Loucy (cell line): ENCODE results near the gene SMIM14.

ENCODE experiments used
- H2AFZ ChIP-seq: fragments of 200-600 bp; sonication (generic); 2 replicates; pipeline ENCODE4 v1.6.0; 2016; ENCODE audit warnings: antibody characterized with exemption, mild to moderate bottlenecking, low read length, moderate library complexity
- H3F3A ChIP-seq: fragments of 200-600 bp; 2 replicates; pipeline ENCODE4 v1.6.0; 2016; ENCODE audit warnings: antibody characterized with exemption, low read depth, mild to moderate bottlenecking
- H3K27me3 ChIP-seq: fragments of 200-600 bp; sonication (generic); 2 replicates; pipeline ENCODE4 v1.6.1; 2014; ENCODE audit warnings: low read length, mild to moderate bottlenecking; ENCODE audit not compliant: insufficient read depth, poor library complexity, severe bottlenecking
- H3K36me3 ChIP-seq: fragments of 200-600 bp; sonication (generic); 2 replicates; pipeline ENCODE4 v1.6.1; 2016; ENCODE audit warnings: low read length; ENCODE audit not compliant: insufficient read depth
- H3K4me1 ChIP-seq: fragments of 200-600 bp; sonication (generic); 2 replicates; pipeline ENCODE4 v1.5.1; 2014; ENCODE audit warnings: low read length, mild to moderate bottlenecking; ENCODE audit not compliant: insufficient read depth, poor library complexity, severe bottlenecking
- H3K4me2 ChIP-seq: fragments of 200-600 bp; sonication (generic); 2 replicates; pipeline ENCODE4 v1.6.0; 2014; ENCODE audit warnings: antibody characterized with exemption, low read length, low read depth, mild to moderate bottlenecking; ENCODE audit not compliant: poor library complexity, severe bottlenecking
- H3K4me3 ChIP-seq: fragments of 200-600 bp; sonication (generic); 2 replicates; pipeline ENCODE4 v1.5.1; 2014; ENCODE audit warnings: low read length, mild to moderate bottlenecking, mixed read lengths; ENCODE audit not compliant: poor library complexity, severe bottlenecking
- H3K79me2 ChIP-seq: fragments of 200-600 bp; sonication (generic); 2 replicates; pipeline ENCODE4 v1.6.1; 2014; ENCODE audit warnings: low read length; ENCODE audit not compliant: insufficient read depth
- H3K9ac ChIP-seq: fragments of 200-600 bp; sonication (generic); 2 replicates; pipeline ENCODE4 v1.6.0; 2014; ENCODE audit warnings: mild to moderate bottlenecking, low read depth, low read length, moderate library complexity; ENCODE audit not compliant: poor library complexity, severe bottlenecking
- H3K9me2 ChIP-seq: fragments of 200-600 bp; sonication (generic); replicated peaks from 2 replicates; pipeline ENCODE4 v1.6.1; 2016; ENCODE audit warnings: low read depth, low read length, mixed read lengths
- H3K9me3 ChIP-seq: fragments of 200-600 bp; sonication (generic); 2 replicates; pipeline ENCODE4 v1.6.1; 2014; ENCODE audit warnings: mild to moderate bottlenecking, antibody characterized with exemption, low read length, low read depth; ENCODE audit not compliant: insufficient read depth
- H4K20me1 ChIP-seq: fragments of 200-600 bp; sonication (generic); 2 replicates; pipeline ENCODE4 v1.6.0; 2014; ENCODE audit warnings: antibody characterized with exemption, low read length, mild to moderate bottlenecking; ENCODE audit not compliant: insufficient read depth, poor library complexity, severe bottlenecking
- CTCF ChIP-seq: fragments of 200-600 bp; sonication (generic); conservative IDR thresholded peaks from 2 replicates; pipeline ENCODE4 v1.5.1; 2014; ENCODE audit warnings: mild to moderate bottlenecking, antibody characterized with exemption, low read length
- EZH2phosphoT487 ChIP-seq: fragments of 200-600 bp; IDR thresholded peaks from 2 replicates; pipeline ENCODE4 v1.6.1; 2018; ENCODE audit warnings: antibody characterized with exemption, mild to moderate bottlenecking, moderate library complexity, borderline replicate concordance

Gene SMIM14

DNA sequence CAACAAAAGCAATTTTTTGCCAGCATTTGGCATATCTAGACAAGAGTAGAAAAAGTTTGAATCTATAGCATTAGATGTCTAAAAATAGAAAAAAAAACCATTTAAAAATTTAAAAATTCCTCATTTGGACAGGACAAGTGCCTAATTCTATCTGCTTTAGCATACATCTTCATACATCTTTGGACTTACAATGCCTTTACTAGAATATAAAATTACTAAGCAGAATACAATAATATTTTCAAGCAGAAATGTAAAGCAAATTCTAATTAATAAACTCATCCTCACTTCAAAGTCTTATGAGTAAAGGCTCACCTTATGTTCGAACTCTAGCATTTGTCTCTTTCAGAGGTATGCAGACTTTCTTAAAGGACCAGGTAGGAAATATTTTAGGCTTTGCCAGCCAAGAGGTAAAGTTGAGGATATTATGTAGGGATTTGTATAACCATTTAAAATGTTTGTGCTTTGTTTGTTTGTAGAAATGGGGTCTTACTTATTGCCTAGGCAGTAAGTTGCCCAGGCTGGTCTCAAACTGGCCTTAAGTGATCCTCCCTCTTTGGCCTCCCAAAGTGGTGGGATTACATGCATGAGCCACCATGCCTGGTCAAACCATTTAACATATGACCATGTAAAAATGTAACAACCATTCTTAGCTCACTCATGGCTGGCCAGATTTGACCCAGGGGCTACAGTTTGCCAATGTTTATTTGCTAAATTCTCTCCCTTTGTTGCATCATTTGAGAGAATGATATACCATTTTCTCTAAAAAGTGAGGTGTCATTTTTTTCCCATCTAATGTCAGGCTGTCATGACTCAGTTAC, 140.5 kb downstream of the SMIM14 start:
- Histone ChIP-seq H3K9me2 (no peaks in the 10 kb centered on the region), H3K9me3 (no peaks in the 10 kb centered on the region), H3K36me3 (peaks cover 33% of the 10 kb centered on the region; the same call in 1 of the 2 replicates), H3K9ac (no peak overlapping the region), H3F3A (no peaks in the 10 kb centered on the region), H2AFZ (no peak overlapping the region), H3K4me3 (no peak overlapping the region), H4K20me1 (no peaks in the 10 kb centered on the region), H3K4me2 (no peak overlapping the region), H3K79me2 (no peaks in the 10 kb centered on the region), H3K4me1 (no peaks in the 10 kb centered on the region), H3K27me3 (no peaks in the 10 kb centered on the region)
- TF ChIP-seq EZH2phosphoT487 (no peak), CTCF (no peak)
